B cell (primary cell): ENCODE data around the gene LAMA3. TPM values are rescaled to one million over a fixed set of nuclear protein-coding genes. Genes with fewer than 3 reads are reported as not detected.

Source experiments
- ATAC-seq: fragments of 200-7000 bp; cut with Tn5 transposase; one replicate; pipeline ENCODE4 v1.10.0; 2021; ENCODE audit warnings: low read depth, mild to moderate bottlenecking, moderate number of reproducible peaks, moderate library complexity
- CTCF ChIA-PET: fragments of 350-600 bp; sonication (Branson Sonifier 250); formaldehyde crosslinking; loops from one replicate; lab custom pipeline; 2021; ENCODE audit warnings: antibody characterized with exemption, inconsistent platforms; lab: Charles Lee
- POLR2A ChIA-PET: fragments of 350-600 bp; sonication (Branson Sonifier 250); formaldehyde crosslinking; loops from one replicate; lab custom pipeline; 2021; ENCODE audit warnings: antibody characterized with exemption; lab: Charles Lee
- DNase-seq: peaks from one replicate; pipeline ENCODE4 v3.0.0; 2013
- H2AFZ ChIP-seq: 2 replicates; pipeline ENCODE4 v1.6.1; 2012; ENCODE audit warnings: mild to moderate bottlenecking, low read depth, low read length; ENCODE audit not compliant: insufficient read depth, poor library complexity, severe bottlenecking
- H3K27ac ChIP-seq, 2 donors: 1 replicate in 1 of 2; 2 replicates in 1 of 2; pipeline ENCODE4 v1.5.1; 2012 to 2013; ENCODE audit warnings: low read length in 2 of 2, mild to moderate bottlenecking in 2 of 2, moderate library complexity in 1 of 2
- H3K27me3 ChIP-seq, 4 experiments: fragments of 200-600 bp in 1 of 4; sonication (generic) in 1 of 4; replicated peaks in 1 of 4; 1 replicate in 2 of 4; 2 replicates in 2 of 4; pipeline versions ENCODE4 v1.6.1 to v1.7.0; 2013 to 2016; ENCODE audit warnings: low read length in 3 of 4, mild to moderate bottlenecking in 2 of 4, mixed read lengths in 1 of 4, moderate library complexity in 1 of 4; ENCODE audit not compliant: insufficient read depth in 4 of 4, control insufficient read depth in 3 of 4; ENCODE audit errors: control extremely low read depth in 1 of 4
- H3K36me3 ChIP-seq, 2 experiments: replicated peaks in 1 of 2; 1 replicate in 1 of 2; 2 replicates in 1 of 2; pipeline versions ENCODE4 v1.6.1 to v1.7.1; 2013; ENCODE audit warnings: low read length in 1 of 2; ENCODE audit not compliant: insufficient read depth in 2 of 2, control insufficient read depth in 1 of 2; ENCODE audit errors: control extremely low read depth in 1 of 2, extremely low read depth in 1 of 2
- H3K4me1 ChIP-seq, 2 donors: fragments of 200-600 bp in 1 of 2; sonication (generic) in 1 of 2; 1 replicate in 1 of 2; 2 replicates in 1 of 2; pipeline versions ENCODE4 v1.5.1 to v1.6.1; 2013 to 2017; ENCODE audit warnings: low read length in 2 of 2; ENCODE audit not compliant: control insufficient read depth in 2 of 2, insufficient read depth in 2 of 2
- H3K4me2 ChIP-seq: replicated peaks from 2 replicates; pipeline ENCODE3; 2012; ENCODE audit warnings: mild to moderate bottlenecking, low read depth, low read length; ENCODE audit not compliant: poor library complexity, severe bottlenecking
- H3K4me3 ChIP-seq, 5 experiments: fragments of 200-600 bp in 1 of 5; sonication (generic) in 1 of 5; 1 replicate in 3 of 5; 2 replicates in 2 of 5; pipeline versions ENCODE4 v1.5.1 to v1.7.0; 2011 to 2016; ENCODE audit warnings: low read length in 4 of 5, mild to moderate bottlenecking in 4 of 5, low read depth in 2 of 5, control low read depth in 1 of 5, moderate library complexity in 1 of 5; ENCODE audit not compliant: insufficient read depth in 1 of 5; ENCODE audit errors: control extremely low read depth in 1 of 5, extremely low read depth in 1 of 5
- H3K79me2 ChIP-seq: fragments of 200-600 bp; sonication (generic); one replicate; pipeline ENCODE4 v1.6.0; 2016; ENCODE audit warnings: low read length; ENCODE audit not compliant: control insufficient read depth, insufficient read depth
- H3K9ac ChIP-seq: fragments of 200-600 bp; sonication (generic); 2 replicates; pipeline ENCODE4 v1.6.1; 2017; ENCODE audit warnings: mild to moderate bottlenecking, low read length, moderate library complexity
- H3K9me3 ChIP-seq, 3 donors: one replicate each; pipeline versions ENCODE4 v1.6.1 to v1.7.1; 2013; ENCODE audit warnings: low read length in 2 of 3; ENCODE audit not compliant: control insufficient read depth in 2 of 3, insufficient read depth in 1 of 3; ENCODE audit errors: control extremely low read depth in 1 of 3
- H4K20me1 ChIP-seq: 2 replicates; pipeline ENCODE4 v1.6.0; 2012; ENCODE audit warnings: mild to moderate bottlenecking, low read length; ENCODE audit not compliant: insufficient read depth, control insufficient read depth, poor library complexity, severe bottlenecking
- H3K27ac Mint-ChIP-seq: one replicate; pipeline ENCODE4 v1.8.0; 2021; ENCODE audit warnings: mixed read lengths
- H3K27me3 Mint-ChIP-seq: one replicate; pipeline ENCODE4 v1.8.0; 2021; ENCODE audit warnings: mixed read lengths
- H3K4me1 Mint-ChIP-seq: one replicate; pipeline ENCODE4 v1.8.0; 2021; ENCODE audit warnings: mixed read lengths
- H3K4me3 Mint-ChIP-seq: one replicate; pipeline ENCODE4 v1.8.0; 2021; ENCODE audit warnings: mixed read lengths
- H3K9me3 Mint-ChIP-seq: one replicate; pipeline ENCODE4 v1.8.0; 2022; ENCODE audit warnings: mixed read lengths; ENCODE audit not compliant: insufficient read depth
- EZH2 ChIP-seq: IDR thresholded peaks from 2 replicates; pipeline ENCODE4 v1.6.1; 2012; ENCODE audit warnings: borderline replicate concordance, low read depth, mild to moderate bottlenecking, moderate library complexity, low read length; ENCODE audit not compliant: insufficient read depth, poor library complexity, severe bottlenecking
- WGBS: methylation state at CpG from one replicate; pipeline ENCODE4 v1.1.5; 2013; ENCODE audit warnings: missing lambda C conversion rate; ENCODE audit not compliant: insufficient coverage; 5-methylcytosine and 5-hydroxymethylcytosine counted together
- intact Hi-C: fragments of 100-400 bp; cut with micrococcal nuclease; formaldehyde crosslinking; loops from one replicate; pipeline ENCODE4 v1.10.0; 2022
- polyA plus RNA-seq: library from polyadenylated mRNA; depleted of rRNA; stranded (reverse); fragments of >200 nt; gene quantifications from 2 replicates; pipeline ENCODE4 v1.2.3, GENCODE V29; 2012
- total RNA-seq, 2 donors: library from RNA; stranded (reverse); fragments of 120-200 nt in 1 of 2; gene quantifications; 1 replicate in 1 of 2; 2 replicates in 1 of 2; pipeline versions ENCODE4 v1.2.3 to v1.2.4, GENCODE V29; 2013 to 2022
- TF ChIP-seq, protein P1 (sequence below): fragments of 200-600 bp; IDR thresholded peaks from one replicate; pipeline ENCODE4 v1.8.0; 2022; ENCODE audit warnings: antibody characterized with exemption, mild to moderate bottlenecking

Gene LAMA3
- total and polyA plus RNA-seq, 2 donors (not counting 1 experiment from before 2014, with no cell fraction given), result 0.03 to 0.32 TPM

DNA sequence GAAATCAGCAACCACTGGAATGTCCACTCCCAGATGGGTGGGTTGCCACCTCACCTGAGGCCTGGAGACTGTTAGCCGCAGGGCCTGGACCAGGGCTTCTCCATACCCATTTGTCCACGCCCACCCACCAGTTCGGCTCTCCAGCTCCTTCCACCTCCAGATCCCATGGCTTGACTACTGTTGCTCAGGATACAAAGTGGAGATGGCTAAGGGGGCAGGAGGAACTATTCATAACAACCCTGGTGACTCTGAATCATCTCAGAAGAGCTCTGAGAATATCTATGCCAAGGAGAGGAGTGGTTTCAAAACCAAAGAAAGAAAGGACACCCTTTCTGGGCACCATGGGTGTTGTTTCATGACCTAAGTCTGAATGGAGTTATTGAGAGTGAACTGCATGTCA, 145.8 kb downstream of the LAMA3 start:
- Mint-ChIP-seq H3K27ac (no peak overlapping the region), H3K4me3 (no peak overlapping the region), H3K27me3 (no peaks in the 10 kb centered on the region), H3K4me1 (peaks cover 17% of the 10 kb centered on the region), H3K9me3 (no peaks in the 10 kb centered on the region)
- H3K36me3 ChIP-seq, result no peaks in the 10 kb centered on the region
- 100% methylated on average over 1 of the region's 3 CpGs for WGBS
- H2AFZ ChIP-seq, result no peak overlapping the region
- H3K27ac ChIP-seq, result no peak overlapping the region
- ChIA-PET POLR2A (no interaction called here), CTCF (no interaction called here)
- no peak overlapping the region for H3K9ac ChIP-seq
- no peaks in the 10 kb centered on the region for H3K27me3 ChIP-seq
- DNase-seq (no peak), ATAC-seq (no peak)
- intact Hi-C loops, result no loop called here
- no peak overlapping the region for H3K4me2 ChIP-seq
- peaks cover 8 to 14% of the 10 kb centered on the region in 2 donors for H3K4me1 ChIP-seq
- H3K79me2 ChIP-seq, result no peaks in the 10 kb centered on the region
- no peaks in the 10 kb centered on the region for H3K9me3 ChIP-seq
- TF ChIP-seq, protein P1, sequence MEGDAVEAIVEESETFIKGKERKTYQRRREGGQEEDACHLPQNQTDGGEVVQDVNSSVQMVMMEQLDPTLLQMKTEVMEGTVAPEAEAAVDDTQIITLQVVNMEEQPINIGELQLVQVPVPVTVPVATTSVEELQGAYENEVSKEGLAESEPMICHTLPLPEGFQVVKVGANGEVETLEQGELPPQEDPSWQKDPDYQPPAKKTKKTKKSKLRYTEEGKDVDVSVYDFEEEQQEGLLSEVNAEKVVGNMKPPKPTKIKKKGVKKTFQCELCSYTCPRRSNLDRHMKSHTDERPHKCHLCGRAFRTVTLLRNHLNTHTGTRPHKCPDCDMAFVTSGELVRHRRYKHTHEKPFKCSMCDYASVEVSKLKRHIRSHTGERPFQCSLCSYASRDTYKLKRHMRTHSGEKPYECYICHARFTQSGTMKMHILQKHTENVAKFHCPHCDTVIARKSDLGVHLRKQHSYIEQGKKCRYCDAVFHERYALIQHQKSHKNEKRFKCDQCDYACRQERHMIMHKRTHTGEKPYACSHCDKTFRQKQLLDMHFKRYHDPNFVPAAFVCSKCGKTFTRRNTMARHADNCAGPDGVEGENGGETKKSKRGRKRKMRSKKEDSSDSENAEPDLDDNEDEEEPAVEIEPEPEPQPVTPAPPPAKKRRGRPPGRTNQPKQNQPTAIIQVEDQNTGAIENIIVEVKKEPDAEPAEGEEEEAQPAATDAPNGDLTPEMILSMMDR, result no peak
- TF ChIP-seq EZH2, result no peak
- H4K20me1 ChIP-seq, result no peaks in the 10 kb centered on the region
- no peak overlapping the region for H3K4me3 ChIP-seq

DNA sequence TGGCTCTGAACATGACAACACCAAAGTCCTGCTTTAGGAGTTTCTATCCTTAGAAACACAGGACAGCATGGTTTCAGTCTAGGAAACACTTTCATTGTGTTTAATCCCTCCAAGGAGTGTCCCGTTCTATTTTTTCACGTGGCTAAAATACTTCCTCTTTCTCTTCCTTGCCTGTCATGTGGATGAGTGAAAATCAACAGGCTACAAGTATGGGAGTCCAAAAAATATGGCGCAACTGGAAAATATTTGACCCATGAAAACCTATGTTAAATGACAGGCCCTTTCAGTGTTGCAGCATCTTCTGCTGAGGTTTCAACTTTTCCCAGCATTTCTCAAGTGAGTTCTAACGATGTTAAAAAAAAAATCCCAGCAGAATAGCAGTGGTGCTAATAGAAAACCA, 146.3 kb downstream of the LAMA3 start:
- H3K9ac ChIP-seq, result no peak overlapping the region
- DNase-seq, result no peak
- H3K4me3 ChIP-seq, result no peak overlapping the region
- ChIA-PET POLR2A (no interaction called here), CTCF (no interaction called here)
- no peaks in the 10 kb centered on the region for H3K27me3 ChIP-seq
- peaks cover 8 to 14% of the 10 kb centered on the region in 2 donors for H3K4me1 ChIP-seq
- H3K27ac Mint-ChIP-seq, result no peak overlapping the region
- H3K27ac ChIP-seq, result no peak overlapping the region
- H4K20me1 ChIP-seq, result no peaks in the 10 kb centered on the region
- H3K27me3 Mint-ChIP-seq, result no peaks in the 10 kb centered on the region
- intact Hi-C loops, result no loop called here
- no peaks in the 10 kb centered on the region for H3K79me2 ChIP-seq
- no peak overlapping the region for H2AFZ ChIP-seq
- no peaks in the 10 kb centered on the region for H3K36me3 ChIP-seq
- no peak for ATAC-seq
- no peaks in the 10 kb centered on the region for H3K9me3 Mint-ChIP-seq
- H3K9me3 ChIP-seq, result no peaks in the 10 kb centered on the region
- H3K4me1 Mint-ChIP-seq, result peaks cover 17% of the 10 kb centered on the region
- 100% methylated on average over 1 of the region's 4 CpGs for WGBS
- H3K4me3 Mint-ChIP-seq, result no peak overlapping the region
- TF ChIP-seq, protein P1, result no peak
- no peak for TF ChIP-seq EZH2
- no peak overlapping the region for H3K4me2 ChIP-seq
